Measurements from ENCODE around the gene TFCP2L1. TPM values are rescaled to one million over a fixed set of nuclear protein-coding genes. Genes with fewer than 3 reads are reported as not detected.

TFCP2L1 gene
- total and polyA plus RNA-seq, 4 donors: 0.06 to 1.5 (median 0.36) TPM

DNA sequence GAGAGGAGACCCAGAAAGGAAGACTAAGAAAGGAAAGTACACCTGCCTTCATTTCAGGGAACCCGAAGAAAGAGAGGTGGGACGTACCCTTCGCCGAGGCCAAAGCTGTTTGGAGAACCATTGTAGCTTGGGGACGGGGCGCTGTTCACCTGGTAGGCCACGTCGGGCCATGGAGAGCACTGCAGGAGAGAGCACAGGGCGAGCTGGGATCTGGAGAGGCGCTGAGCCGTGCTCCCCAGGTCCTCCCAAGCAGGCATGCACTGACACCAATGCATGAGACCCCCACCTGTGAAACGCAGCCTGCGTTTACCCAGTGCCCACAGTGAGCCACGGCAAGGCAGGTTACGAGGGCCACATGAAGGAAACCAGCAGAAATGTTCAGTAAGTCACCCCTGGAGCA, 45.5 kb downstream of the TFCP2L1 start (continued):
- TF ChIP-seq, protein P1, sequence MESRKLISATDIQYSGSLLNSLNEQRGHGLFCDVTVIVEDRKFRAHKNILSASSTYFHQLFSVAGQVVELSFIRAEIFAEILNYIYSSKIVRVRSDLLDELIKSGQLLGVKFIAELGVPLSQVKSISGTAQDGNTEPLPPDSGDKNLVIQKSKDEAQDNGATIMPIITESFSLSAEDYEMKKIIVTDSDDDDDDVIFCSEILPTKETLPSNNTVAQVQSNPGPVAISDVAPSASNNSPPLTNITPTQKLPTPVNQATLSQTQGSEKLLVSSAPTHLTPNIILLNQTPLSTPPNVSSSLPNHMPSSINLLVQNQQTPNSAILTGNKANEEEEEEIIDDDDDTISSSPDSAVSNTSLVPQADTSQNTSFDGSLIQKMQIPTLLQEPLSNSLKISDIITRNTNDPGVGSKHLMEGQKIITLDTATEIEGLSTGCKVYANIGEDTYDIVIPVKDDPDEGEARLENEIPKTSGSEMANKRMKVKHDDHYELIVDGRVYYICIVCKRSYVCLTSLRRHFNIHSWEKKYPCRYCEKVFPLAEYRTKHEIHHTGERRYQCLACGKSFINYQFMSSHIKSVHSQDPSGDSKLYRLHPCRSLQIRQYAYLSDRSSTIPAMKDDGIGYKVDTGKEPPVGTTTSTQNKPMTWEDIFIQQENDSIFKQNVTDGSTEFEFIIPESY (IDR thresholded peaks at IDR 0.05): no peak
- TF ChIP-seq FOXA2 (IDR thresholded peaks at IDR 0.05) (no peak), FOXA1 (IDR thresholded peaks at IDR 0.05) (no peak), YY1 (IDR thresholded peaks at IDR 0.05) (no peak), GABPA (IDR thresholded peaks at IDR 0.05 in 1 of 2, conservative IDR thresholded peaks at IDR 0.05 in 1 of 2) (no peak)

DNA sequence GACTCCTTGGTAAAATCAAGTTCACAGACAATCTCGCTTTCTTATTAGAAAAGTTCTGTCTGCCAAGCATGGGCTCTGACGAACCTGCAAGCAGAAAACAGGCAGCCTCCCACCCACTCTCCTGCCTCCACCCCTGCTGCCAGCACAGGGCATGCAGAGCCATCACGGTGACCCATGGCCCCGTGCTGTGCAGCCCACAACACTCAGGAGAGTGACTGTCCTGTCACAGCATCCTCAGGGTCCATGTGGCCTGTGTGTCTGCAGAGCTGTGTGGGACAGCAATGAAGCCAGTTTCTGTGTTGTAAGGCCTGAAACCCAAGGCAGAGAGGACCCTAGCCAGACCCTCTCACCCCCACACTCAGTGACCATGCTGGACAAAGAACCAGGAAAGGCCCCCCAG, 46.2 kb downstream of the TFCP2L1 start:
- 87% methylated on average over 4 of the region's 4 CpGs for WGBS
- Histone ChIP-seq H3K27me3 (ENCODE audit: control insufficient read depth in 4 of 4, insufficient read depth in 4 of 4, low read length in 3 of 4) (no peaks in the 10 kb centered on the region), H3K4me1 (ENCODE audit: control insufficient read depth in 4 of 4, insufficient read depth in 4 of 4, low read length in 3 of 4) (no peaks in the 10 kb centered on the region), H3K4me3 (ENCODE audit: low read depth in 1 of 3, low read length in 3 of 3) (no peak overlapping the region), H3K27ac (ENCODE audit: low read depth in 1 of 2, low read length in 2 of 2) (no peak overlapping the region), H3K9ac (ENCODE audit: low read depth in 1 of 2, low read length in 2 of 2) (no peak overlapping the region), H3K9me3 (ENCODE audit: control insufficient read depth in 4 of 4, low read length in 3 of 4) (no peaks in the 10 kb centered on the region), H3K36me3 (ENCODE audit: control insufficient read depth in 4 of 4, insufficient read depth in 3 of 4, low read depth in 1 of 4, low read length in 3 of 4) (no peaks in the 10 kb centered on the region)
- TF ChIP-seq HNF4G (IDR thresholded peaks at IDR 0.05): no peak
- no peak for TF ChIP-seq RXRA (IDR thresholded peaks at IDR 0.05)
- TF ChIP-seq, protein P2, sequence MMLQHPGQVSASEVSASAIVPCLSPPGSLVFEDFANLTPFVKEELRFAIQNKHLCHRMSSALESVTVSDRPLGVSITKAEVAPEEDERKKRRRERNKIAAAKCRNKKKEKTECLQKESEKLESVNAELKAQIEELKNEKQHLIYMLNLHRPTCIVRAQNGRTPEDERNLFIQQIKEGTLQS (IDR thresholded peaks at IDR 0.05): no peak
- TF ChIP-seq SP1 (IDR thresholded peaks at IDR 0.05): no peak
- TF ChIP-seq NR2F2 (IDR thresholded peaks at IDR 0.05): no peak
- TF ChIP-seq GABPA (IDR thresholded peaks at IDR 0.05 in 1 of 2, conservative IDR thresholded peaks at IDR 0.05 in 1 of 2): no peak
- TF ChIP-seq HNF4A (conservative IDR thresholded peaks at IDR 0.05): no peak
- no peak for DNase-seq (ENCODE audit: low spot score)

DNA sequence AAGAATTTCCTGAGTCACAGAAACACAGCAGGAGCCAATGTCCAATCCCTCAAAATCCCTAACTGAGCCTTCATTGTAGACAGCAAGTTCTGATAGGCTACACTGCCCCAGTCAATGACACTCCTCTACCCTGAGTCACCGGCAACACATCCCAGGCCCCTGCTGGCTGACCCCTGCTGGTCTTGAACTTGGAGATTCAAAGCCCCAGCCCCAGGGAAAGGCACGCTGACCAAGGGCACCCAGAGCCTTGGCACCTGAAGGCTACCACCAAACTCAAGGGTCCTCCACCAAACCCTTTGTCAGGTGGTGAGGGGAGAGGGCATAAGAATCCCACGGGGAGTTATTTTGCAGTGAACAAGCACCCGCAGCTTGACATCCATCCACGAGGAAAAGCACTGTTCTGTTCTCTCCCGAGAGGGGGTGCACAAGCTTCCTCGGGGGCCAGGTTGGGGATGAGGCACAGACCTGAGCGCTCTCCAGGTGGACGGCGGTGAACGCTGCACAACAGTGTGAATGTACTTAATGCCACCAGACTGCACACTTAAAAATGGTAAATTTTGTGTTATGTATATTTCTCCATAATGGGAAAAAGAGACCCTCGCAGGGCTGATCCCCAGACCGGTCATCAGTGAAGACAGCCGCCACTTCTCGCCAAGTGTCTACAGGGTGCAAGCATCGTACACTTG, 46.9 kb downstream of the TFCP2L1 start:
- WGBS: 93% methylated on average over 16 of the region's 16 CpGs
- Histone ChIP-seq H3K4me3 (ENCODE audit: low read depth in 1 of 3, low read length in 3 of 3) (no peak overlapping the region), H3K36me3 (ENCODE audit: control insufficient read depth in 4 of 4, insufficient read depth in 3 of 4, low read depth in 1 of 4, low read length in 3 of 4) (no peaks in the 10 kb centered on the region)

More for the DNA sequence above, 46.9 kb downstream of the TFCP2L1 start:
- H3K27me3 ChIP-seq (ENCODE audit: control insufficient read depth in 4 of 4, insufficient read depth in 4 of 4, low read length in 3 of 4): no peaks in the 10 kb centered on the region
- no peak for DNase-seq (ENCODE audit: low spot score)
- TF ChIP-seq NR2F2 (IDR thresholded peaks at IDR 0.05) (no peak), EGR1 (IDR thresholded peaks at IDR 0.05; ENCODE audit: low read depth in 2 of 2) (no peak), RXRA (IDR thresholded peaks at IDR 0.05) (no peak)
- TF ChIP-seq, protein P3, sequence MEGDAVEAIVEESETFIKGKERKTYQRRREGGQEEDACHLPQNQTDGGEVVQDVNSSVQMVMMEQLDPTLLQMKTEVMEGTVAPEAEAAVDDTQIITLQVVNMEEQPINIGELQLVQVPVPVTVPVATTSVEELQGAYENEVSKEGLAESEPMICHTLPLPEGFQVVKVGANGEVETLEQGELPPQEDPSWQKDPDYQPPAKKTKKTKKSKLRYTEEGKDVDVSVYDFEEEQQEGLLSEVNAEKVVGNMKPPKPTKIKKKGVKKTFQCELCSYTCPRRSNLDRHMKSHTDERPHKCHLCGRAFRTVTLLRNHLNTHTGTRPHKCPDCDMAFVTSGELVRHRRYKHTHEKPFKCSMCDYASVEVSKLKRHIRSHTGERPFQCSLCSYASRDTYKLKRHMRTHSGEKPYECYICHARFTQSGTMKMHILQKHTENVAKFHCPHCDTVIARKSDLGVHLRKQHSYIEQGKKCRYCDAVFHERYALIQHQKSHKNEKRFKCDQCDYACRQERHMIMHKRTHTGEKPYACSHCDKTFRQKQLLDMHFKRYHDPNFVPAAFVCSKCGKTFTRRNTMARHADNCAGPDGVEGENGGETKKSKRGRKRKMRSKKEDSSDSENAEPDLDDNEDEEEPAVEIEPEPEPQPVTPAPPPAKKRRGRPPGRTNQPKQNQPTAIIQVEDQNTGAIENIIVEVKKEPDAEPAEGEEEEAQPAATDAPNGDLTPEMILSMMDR (IDR thresholded peaks at IDR 0.05; ENCODE audit: low read depth, low read length, missing input control): no peak
- TF ChIP-seq, protein P4, sequence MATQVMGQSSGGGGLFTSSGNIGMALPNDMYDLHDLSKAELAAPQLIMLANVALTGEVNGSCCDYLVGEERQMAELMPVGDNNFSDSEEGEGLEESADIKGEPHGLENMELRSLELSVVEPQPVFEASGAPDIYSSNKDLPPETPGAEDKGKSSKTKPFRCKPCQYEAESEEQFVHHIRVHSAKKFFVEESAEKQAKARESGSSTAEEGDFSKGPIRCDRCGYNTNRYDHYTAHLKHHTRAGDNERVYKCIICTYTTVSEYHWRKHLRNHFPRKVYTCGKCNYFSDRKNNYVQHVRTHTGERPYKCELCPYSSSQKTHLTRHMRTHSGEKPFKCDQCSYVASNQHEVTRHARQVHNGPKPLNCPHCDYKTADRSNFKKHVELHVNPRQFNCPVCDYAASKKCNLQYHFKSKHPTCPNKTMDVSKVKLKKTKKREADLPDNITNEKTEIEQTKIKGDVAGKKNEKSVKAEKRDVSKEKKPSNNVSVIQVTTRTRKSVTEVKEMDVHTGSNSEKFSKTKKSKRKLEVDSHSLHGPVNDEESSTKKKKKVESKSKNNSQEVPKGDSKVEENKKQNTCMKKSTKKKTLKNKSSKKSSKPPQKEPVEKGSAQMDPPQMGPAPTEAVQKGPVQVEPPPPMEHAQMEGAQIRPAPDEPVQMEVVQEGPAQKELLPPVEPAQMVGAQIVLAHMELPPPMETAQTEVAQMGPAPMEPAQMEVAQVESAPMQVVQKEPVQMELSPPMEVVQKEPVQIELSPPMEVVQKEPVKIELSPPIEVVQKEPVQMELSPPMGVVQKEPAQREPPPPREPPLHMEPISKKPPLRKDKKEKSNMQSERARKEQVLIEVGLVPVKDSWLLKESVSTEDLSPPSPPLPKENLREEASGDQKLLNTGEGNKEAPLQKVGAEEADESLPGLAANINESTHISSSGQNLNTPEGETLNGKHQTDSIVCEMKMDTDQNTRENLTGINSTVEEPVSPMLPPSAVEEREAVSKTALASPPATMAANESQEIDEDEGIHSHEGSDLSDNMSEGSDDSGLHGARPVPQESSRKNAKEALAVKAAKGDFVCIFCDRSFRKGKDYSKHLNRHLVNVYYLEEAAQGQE (IDR thresholded peaks at IDR 0.05): no peak
- TF ChIP-seq, protein P2 (IDR thresholded peaks at IDR 0.05): no peak
- H3K9ac ChIP-seq (ENCODE audit: low read depth in 1 of 2, low read length in 2 of 2): no peak overlapping the region
- no peaks in the 10 kb centered on the region for H3K9me3 ChIP-seq (ENCODE audit: control insufficient read depth in 4 of 4, low read length in 3 of 4)
- H3K27ac ChIP-seq (ENCODE audit: low read depth in 1 of 2, low read length in 2 of 2): no peak overlapping the region
- no peaks in the 10 kb centered on the region for H3K4me1 ChIP-seq (ENCODE audit: control insufficient read depth in 4 of 4, insufficient read depth in 4 of 4, low read length in 3 of 4)

Data from liver (tissue), 9 donors.